ENCODE measurements around the gene PIP5KL1. TPM values are rescaled to one million over a fixed set of nuclear protein-coding genes. Genes with fewer than 3 reads are reported as not detected.

Gene PIP5KL1
- total RNA-seq, 1 donor from 2014 or later, result 4.9 TPM

- no peak for FAIRE-seq
- no peak overlapping the region for H2AFZ ChIP-seq (ENCODE audit: low read depth, low read length)
- no peak for DNase-seq (ENCODE audit: low read depth)
- peaks cover 24% of the 10 kb centered on the region for H3K4me1 ChIP-seq (ENCODE audit: insufficient read depth, low read length)
- no peaks in the 10 kb centered on the region for H3K9me3 Mint-ChIP-seq (ENCODE audit: unreplicated experiment)
- no peak overlapping the region for H3K4me3 Mint-ChIP-seq (ENCODE audit: unreplicated experiment)
- no peak overlapping the region for H3K27ac ChIP-seq (ENCODE audit: low read depth, low read length)
- no peak overlapping the region for H3K4me2 ChIP-seq (ENCODE audit: low read length)
- peaks cover 13% of the 10 kb centered on the region for H3K4me1 Mint-ChIP-seq (ENCODE audit: low read depth, unreplicated experiment)
- H3K36me3 ChIP-seq (ENCODE audit: insufficient read depth, low read length), result peaks cover 40% of the 10 kb centered on the region
- TF ChIP-seq CTCF (IDR thresholded peaks at IDR 0.05; ENCODE audit: insufficient read depth, low read depth, low read length) (no peak), EZH2 (IDR thresholded peaks at IDR 0.05; ENCODE audit: insufficient read depth, low read length) (no peak)
- no peak overlapping the region for H3K4me3 ChIP-seq (ENCODE audit: insufficient read depth, low read depth, low read length)
- peaks cover 42% of the 10 kb centered on the region for H4K20me1 ChIP-seq (ENCODE audit: insufficient read depth, low read length)
- peaks cover 31% of the 10 kb centered on the region for H3K79me2 ChIP-seq (ENCODE audit: insufficient read depth, low read length)
- no peaks in the 10 kb centered on the region for H3K27me3 ChIP-seq (ENCODE audit: insufficient read depth, low read length)
- H3K9ac ChIP-seq (ENCODE audit: low read length), result no peak overlapping the region
- no peaks in the 10 kb centered on the region for H3K27me3 Mint-ChIP-seq (ENCODE audit: low read depth, unreplicated experiment)
- H3K27ac Mint-ChIP-seq (ENCODE audit: unreplicated experiment), result no peak overlapping the region
- H3K36me3 Mint-ChIP-seq (ENCODE audit: low read depth, unreplicated experiment), result peaks cover 39% of the 10 kb centered on the region
- H3K9me3 ChIP-seq (ENCODE audit: insufficient read depth, low read depth, low read length), result peaks cover 13% of the 10 kb centered on the region
Observed at GRCh38 chr9:127895811-127896210, 34.8 kb downstream of the PIP5KL1 start.

GRCh38 chr9:127893392-127893791 lies 37.2 kb downstream of the PIP5KL1 start:
- H3K9me3 Mint-ChIP-seq (ENCODE audit: unreplicated experiment), result no peaks in the 10 kb centered on the region
- FAIRE-seq, result no peak
- peaks cover 13% of the 10 kb centered on the region for H3K4me1 Mint-ChIP-seq (ENCODE audit: low read depth, unreplicated experiment)
- DNase-seq (ENCODE audit: low read depth), result no peak
- H3K36me3 Mint-ChIP-seq (ENCODE audit: low read depth, unreplicated experiment), result peaks cover 46% of the 10 kb centered on the region
- Histone ChIP-seq H2AFZ (ENCODE audit: low read depth, low read length) (no peak overlapping the region), H3K4me1 (ENCODE audit: insufficient read depth, low read length) (peaks cover 12% of the 10 kb centered on the region), H3K27me3 (ENCODE audit: insufficient read depth, low read length) (no peaks in the 10 kb centered on the region), H3K36me3 (ENCODE audit: insufficient read depth, low read length) (peaks cover 41% of the 10 kb centered on the region), H3K9ac (ENCODE audit: low read length) (no peak overlapping the region), H3K79me2 (ENCODE audit: insufficient read depth, low read length) (peaks cover 23% of the 10 kb centered on the region), H3K9me3 (ENCODE audit: insufficient read depth, low read depth, low read length) (peaks cover 13% of the 10 kb centered on the region), H3K4me2 (ENCODE audit: low read length) (no peak overlapping the region), H4K20me1 (ENCODE audit: insufficient read depth, low read length) (peaks cover 43% of the 10 kb centered on the region), H3K27ac (ENCODE audit: low read depth, low read length) (no peak overlapping the region), H3K4me3 (ENCODE audit: insufficient read depth, low read depth, low read length) (no peak overlapping the region)
- no peak overlapping the region for H3K27ac Mint-ChIP-seq (ENCODE audit: unreplicated experiment)
- no peak overlapping the region for H3K4me3 Mint-ChIP-seq (ENCODE audit: unreplicated experiment)
- H3K27me3 Mint-ChIP-seq (ENCODE audit: low read depth, unreplicated experiment), result no peaks in the 10 kb centered on the region
- no peak for TF ChIP-seq CTCF (IDR thresholded peaks at IDR 0.05; ENCODE audit: insufficient read depth, low read depth, low read length)
- no peak for TF ChIP-seq EZH2 (IDR thresholded peaks at IDR 0.05; ENCODE audit: insufficient read depth, low read length)

GRCh38 chr9:127892831-127893230 lies 37.7 kb downstream of the PIP5KL1 start:
- FAIRE-seq, result no peak
- no peak overlapping the region for H3K27ac Mint-ChIP-seq (ENCODE audit: unreplicated experiment)
- no peaks in the 10 kb centered on the region for H3K9me3 Mint-ChIP-seq (ENCODE audit: unreplicated experiment)
- Histone ChIP-seq H3K27me3 (ENCODE audit: insufficient read depth, low read length) (no peaks in the 10 kb centered on the region), H2AFZ (ENCODE audit: low read depth, low read length) (no peak overlapping the region), H3K4me1 (ENCODE audit: insufficient read depth, low read length) (peaks cover 10% of the 10 kb centered on the region), H3K4me2 (ENCODE audit: low read length) (no peak overlapping the region), H3K9ac (ENCODE audit: low read length) (no peak overlapping the region), H3K36me3 (ENCODE audit: insufficient read depth, low read length) (peaks cover 41% of the 10 kb centered on the region), H3K9me3 (ENCODE audit: insufficient read depth, low read depth, low read length) (peaks cover 13% of the 10 kb centered on the region), H3K4me3 (ENCODE audit: insufficient read depth, low read depth, low read length) (no peak overlapping the region), H4K20me1 (ENCODE audit: insufficient read depth, low read length) (peaks cover 41% of the 10 kb centered on the region), H3K79me2 (ENCODE audit: insufficient read depth, low read length) (peaks cover 20% of the 10 kb centered on the region), H3K27ac (ENCODE audit: low read depth, low read length) (no peak overlapping the region)
- H3K4me3 Mint-ChIP-seq (ENCODE audit: unreplicated experiment), result no peak overlapping the region
- H3K36me3 Mint-ChIP-seq (ENCODE audit: low read depth, unreplicated experiment), result peaks cover 46% of the 10 kb centered on the region
- peaks cover 13% of the 10 kb centered on the region for H3K4me1 Mint-ChIP-seq (ENCODE audit: low read depth, unreplicated experiment)
- TF ChIP-seq CTCF (IDR thresholded peaks at IDR 0.05; ENCODE audit: insufficient read depth, low read depth, low read length) (no peak), EZH2 (IDR thresholded peaks at IDR 0.05; ENCODE audit: insufficient read depth, low read length) (no peak)
- no peaks in the 10 kb centered on the region for H3K27me3 Mint-ChIP-seq (ENCODE audit: low read depth, unreplicated experiment)
- no peak for DNase-seq (ENCODE audit: low read depth)

Measured in astrocyte (in vitro differentiated cells and primary cell).